Measurements from ENCODE around the gene SLC26A3.
"Not testable (repeated sequence)": the region's sequence is repeated elsewhere in the genome, so short reads cannot be mapped to it uniquely, and the experiment has no call there.

The SLC26A3 gene

GRCh38 chr7:107803009-107803610 is at the start of gene SLC26A3:
Gene SLC26A3, minus strand, starts transcription at chr7:107803223. Its CDS starts 8,714 bp downstream, at chr7:107794509.
- DNase-seq, result no peak

- DNase-seq, result no peak
Observed at GRCh38 chr7:107850643-107851042, 47.6 kb upstream of the SLC26A3 start.

GRCh38 chr7:107850216-107850615 is 47.2 kb upstream of the SLC26A3 start:
- DNase-seq, result no peak

- DNase-seq, result not testable (repeated sequence)
Observed at GRCh38 chr7:107848211-107848610, 45.2 kb upstream of the SLC26A3 start.

GRCh38 chr7:107847836-107848175 is 44.8 kb upstream of the SLC26A3 start:
- DNase-seq, result not testable (repeated sequence)

- DNase-seq, result no peak
Observed at GRCh38 chr7:107847168-107847835, 44.3 kb upstream of the SLC26A3 start.

GRCh38 chr7:107846324-107846723 is 43.3 kb upstream of the SLC26A3 start:
- DNase-seq, result no peak

GRCh38 chr7:107843184-107843583 is 40.2 kb upstream of the SLC26A3 start:
- DNase-seq, result no peak

GRCh38 chr7:107842213-107842612 is 39.2 kb upstream of the SLC26A3 start:
- no peak for DNase-seq

- DNase-seq, result no peak
Observed at GRCh38 chr7:107838816-107839565, 36.0 kb upstream of the SLC26A3 start.

- no peak for DNase-seq
Observed at GRCh38 chr7:107838024-107838601, 35.1 kb upstream of the SLC26A3 start.

GRCh38 chr7:107837145-107837512 is 34.1 kb upstream of the SLC26A3 start:
- DNase-seq, result no peak

- no peak for DNase-seq
Observed at GRCh38 chr7:107836237-107837144, 33.5 kb upstream of the SLC26A3 start.

- no peak for DNase-seq
Observed at GRCh38 chr7:107834401-107834800, 31.4 kb upstream of the SLC26A3 start.

GRCh38 chr7:107833684-107834106 is 30.7 kb upstream of the SLC26A3 start:
- DNase-seq, result no peak

GRCh38 chr7:107830420-107830819 is 27.4 kb upstream of the SLC26A3 start:
- DNase-seq, result no peak

- no peak for DNase-seq
Observed at GRCh38 chr7:107828540-107828939, 25.5 kb upstream of the SLC26A3 start.

GRCh38 chr7:107827501-107827900 is 24.5 kb upstream of the SLC26A3 start:
- DNase-seq, result no peak

GRCh38 chr7:107826451-107826850 is 23.4 kb upstream of the SLC26A3 start:
- DNase-seq, result no peak

GRCh38 chr7:107824858-107825257 is 21.8 kb upstream of the SLC26A3 start:
- no peak for DNase-seq

GRCh38 chr7:107818622-107819021 is 15.6 kb upstream of the SLC26A3 start:
- DNase-seq, result no peak

- DNase-seq, result no peak
Observed at GRCh38 chr7:107816011-107816566, 13.1 kb upstream of the SLC26A3 start.
